Measurements from ENCODE around the gene CA5A. TPM values are rescaled to one million over a fixed set of nuclear protein-coding genes. Genes with fewer than 3 reads are reported as not detected.

The CA5A gene
- total and polyA plus RNA-seq, 2 experiments from 2014 or later, result not detected

DNA sequence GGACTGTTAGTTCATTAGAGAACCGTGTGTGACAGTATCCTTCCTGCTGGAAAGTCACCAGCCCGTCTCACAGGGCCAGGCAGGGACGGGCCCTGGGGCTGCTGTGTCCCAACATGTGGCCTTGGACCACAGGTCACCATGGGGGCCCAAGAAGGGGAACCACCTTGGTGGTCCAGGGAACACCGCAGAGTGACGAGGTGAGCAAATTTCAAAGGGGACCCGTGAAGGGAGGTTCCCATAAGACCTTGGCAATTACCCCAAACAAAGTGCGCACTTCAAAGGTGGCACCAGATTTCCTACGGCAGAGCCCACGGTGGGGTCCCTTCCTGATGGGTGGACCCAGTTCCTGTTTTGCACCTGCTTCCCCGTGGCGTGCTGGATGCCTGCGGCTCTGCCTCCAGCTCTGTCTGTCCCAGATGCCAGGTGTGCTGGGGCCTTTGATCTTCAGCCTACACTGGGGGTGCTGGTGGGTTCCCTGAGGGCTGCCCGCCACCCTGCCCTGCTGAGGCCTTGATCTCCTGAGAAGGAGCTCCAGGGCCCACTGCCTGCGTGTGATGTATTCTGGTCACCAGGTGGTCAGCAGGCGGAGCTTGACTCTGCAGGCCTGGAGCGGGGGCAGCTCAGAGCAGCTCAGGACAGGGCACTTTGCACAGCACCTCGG lies 94.0 kb downstream of the CA5A start (continued):
- TF ChIP-seq REST (IDR thresholded peaks at IDR 0.05; ENCODE audit: unreplicated experiment) (no peak), JUNB (IDR thresholded peaks at IDR 0.05; ENCODE audit: unreplicated experiment) (no peak), POLR2AphosphoS5 (IDR thresholded peaks at IDR 0.05; ENCODE audit: low read depth) (no peak; the same call in 1 of the 2 replicates)
- TF ChIP-seq, protein P1, sequence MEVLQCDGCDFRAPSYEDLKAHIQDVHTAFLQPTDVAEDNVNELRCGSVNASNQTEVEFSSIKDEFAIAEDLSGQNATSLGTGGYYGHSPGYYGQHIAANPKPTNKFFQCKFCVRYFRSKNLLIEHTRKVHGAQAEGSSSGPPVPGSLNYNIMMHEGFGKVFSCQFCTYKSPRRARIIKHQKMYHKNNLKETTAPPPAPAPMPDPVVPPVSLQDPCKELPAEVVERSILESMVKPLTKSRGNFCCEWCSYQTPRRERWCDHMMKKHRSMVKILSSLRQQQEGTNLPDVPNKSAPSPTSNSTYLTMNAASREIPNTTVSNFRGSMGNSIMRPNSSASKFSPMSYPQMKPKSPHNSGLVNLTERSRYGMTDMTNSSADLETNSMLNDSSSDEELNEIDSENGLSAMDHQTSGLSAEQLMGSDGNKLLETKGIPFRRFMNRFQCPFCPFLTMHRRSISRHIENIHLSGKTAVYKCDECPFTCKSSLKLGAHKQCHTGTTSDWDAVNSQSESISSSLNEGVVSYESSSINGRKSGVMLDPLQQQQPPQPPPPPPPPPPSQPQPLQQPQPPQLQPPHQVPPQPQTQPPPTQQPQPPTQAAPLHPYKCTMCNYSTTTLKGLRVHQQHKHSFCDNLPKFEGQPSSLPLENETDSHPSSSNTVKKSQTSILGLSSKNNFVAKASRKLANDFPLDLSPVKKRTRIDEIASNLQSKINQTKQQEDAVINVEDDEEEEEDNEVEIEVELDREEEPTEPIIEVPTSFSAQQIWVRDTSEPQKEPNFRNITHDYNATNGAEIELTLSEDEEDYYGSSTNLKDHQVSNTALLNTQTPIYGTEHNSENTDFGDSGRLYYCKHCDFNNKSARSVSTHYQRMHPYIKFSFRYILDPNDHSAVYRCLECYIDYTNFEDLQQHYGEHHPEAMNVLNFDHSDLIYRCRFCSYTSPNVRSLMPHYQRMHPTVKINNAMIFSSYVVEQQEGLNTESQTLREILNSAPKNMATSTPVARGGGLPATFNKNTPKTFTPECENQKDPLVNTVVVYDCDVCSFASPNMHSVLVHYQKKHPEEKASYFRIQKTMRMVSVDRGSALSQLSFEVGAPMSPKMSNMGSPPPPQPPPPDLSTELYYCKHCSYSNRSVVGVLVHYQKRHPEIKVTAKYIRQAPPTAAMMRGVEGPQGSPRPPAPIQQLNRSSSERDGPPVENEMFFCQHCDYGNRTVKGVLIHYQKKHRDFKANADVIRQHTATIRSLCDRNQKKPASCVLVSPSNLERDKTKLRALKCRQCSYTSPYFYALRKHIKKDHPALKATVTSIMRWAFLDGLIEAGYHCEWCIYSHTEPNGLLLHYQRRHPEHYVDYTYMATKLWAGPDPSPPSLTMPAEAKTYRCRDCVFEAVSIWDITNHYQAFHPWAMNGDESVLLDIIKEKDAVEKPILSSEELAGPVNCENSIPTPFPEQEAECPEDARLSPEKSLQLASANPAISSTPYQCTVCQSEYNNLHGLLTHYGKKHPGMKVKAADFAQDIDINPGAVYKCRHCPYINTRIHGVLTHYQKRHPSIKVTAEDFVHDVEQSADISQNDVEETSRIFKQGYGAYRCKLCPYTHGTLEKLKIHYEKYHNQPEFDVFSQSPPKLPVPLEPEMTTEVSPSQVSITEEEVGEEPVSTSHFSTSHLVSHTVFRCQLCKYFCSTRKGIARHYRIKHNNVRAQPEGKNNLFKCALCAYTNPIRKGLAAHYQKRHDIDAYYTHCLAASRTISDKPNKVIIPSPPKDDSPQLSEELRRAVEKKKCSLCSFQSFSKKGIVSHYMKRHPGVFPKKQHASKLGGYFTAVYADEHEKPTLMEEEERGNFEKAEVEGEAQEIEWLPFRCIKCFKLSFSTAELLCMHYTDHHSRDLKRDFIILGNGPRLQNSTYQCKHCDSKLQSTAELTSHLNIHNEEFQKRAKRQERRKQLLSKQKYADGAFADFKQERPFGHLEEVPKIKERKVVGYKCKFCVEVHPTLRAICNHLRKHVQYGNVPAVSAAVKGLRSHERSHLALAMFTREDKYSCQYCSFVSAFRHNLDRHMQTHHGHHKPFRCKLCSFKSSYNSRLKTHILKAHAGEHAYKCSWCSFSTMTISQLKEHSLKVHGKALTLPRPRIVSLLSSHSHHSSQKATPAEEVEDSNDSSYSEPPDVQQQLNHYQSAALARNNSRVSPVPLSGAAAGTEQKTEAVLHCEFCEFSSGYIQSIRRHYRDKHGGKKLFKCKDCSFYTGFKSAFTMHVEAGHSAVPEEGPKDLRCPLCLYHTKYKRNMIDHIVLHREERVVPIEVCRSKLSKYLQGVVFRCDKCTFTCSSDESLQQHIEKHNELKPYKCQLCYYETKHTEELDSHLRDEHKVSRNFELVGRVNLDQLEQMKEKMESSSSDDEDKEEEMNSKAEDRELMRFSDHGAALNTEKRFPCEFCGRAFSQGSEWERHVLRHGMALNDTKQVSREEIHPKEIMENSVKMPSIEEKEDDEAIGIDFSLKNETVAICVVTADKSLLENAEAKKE (CRISPR knock-in tag; IDR thresholded peaks at IDR 0.05), result no peak

All from GM23338 (cell line).